GM18499 (cell line): ENCODE measurements around the gene SPNS3.

Experiments
- ATAC-seq: cut with Tn5 transposase; IDR thresholded peaks from one replicate; pipeline ENCODE4 v1.9.1; 2021; ENCODE audit warnings: moderate number of reproducible peaks; ENCODE audit not compliant: insufficient read depth, unreplicated experiment

Gene SPNS3

GRCh38 chr17:4433515-4434031 lies at the start of gene SPNS3:
Gene SPNS3, plus strand, starts transcription at chr17:4433940. Its CDS starts 28 bp downstream, at chr17:4433968.
- no peak for ATAC-seq

- no peak for ATAC-seq
Measured at GRCh38 chr17:4386406-4386805, 47.3 kb upstream of the SPNS3 start.

- ATAC-seq = no peak
Measured at GRCh38 chr17:4387137-4387536, 46.6 kb upstream of the SPNS3 start.

GRCh38 chr17:4389079-4389478 lies 44.7 kb upstream of the SPNS3 start:
- no peak for ATAC-seq

- no peak for ATAC-seq
Measured at GRCh38 chr17:4393806-4394205, 39.9 kb upstream of the SPNS3 start.

- ATAC-seq = no peak
Measured at GRCh38 chr17:4394208-4395110, 39.3 kb upstream of the SPNS3 start.

- no peak for ATAC-seq
Measured at GRCh38 chr17:4395111-4395478, 38.6 kb upstream of the SPNS3 start.

GRCh38 chr17:4397840-4398239 lies 35.9 kb upstream of the SPNS3 start:
- ATAC-seq = no peak

- ATAC-seq = no peak
Measured at GRCh38 chr17:4405038-4405669, 28.6 kb upstream of the SPNS3 start.

- ATAC-seq = no peak
Measured at GRCh38 chr17:4405699-4406098, 28.0 kb upstream of the SPNS3 start.

GRCh38 chr17:4406386-4406785 lies 27.4 kb upstream of the SPNS3 start:
- no peak for ATAC-seq

GRCh38 chr17:4407216-4407615 lies 26.5 kb upstream of the SPNS3 start:
- no peak for ATAC-seq

GRCh38 chr17:4407851-4408250 lies 25.9 kb upstream of the SPNS3 start:
- ATAC-seq = no peak

GRCh38 chr17:4409659-4410058 lies 24.1 kb upstream of the SPNS3 start:
- no peak for ATAC-seq

GRCh38 chr17:4411201-4411600 lies 22.5 kb upstream of the SPNS3 start:
- no peak for ATAC-seq

GRCh38 chr17:4412933-4413831 lies 20.6 kb upstream of the SPNS3 start:
- no peak for ATAC-seq

- no peak for ATAC-seq
Measured at GRCh38 chr17:4417129-4417667, 16.5 kb upstream of the SPNS3 start.

- no peak for ATAC-seq
Measured at GRCh38 chr17:4420692-4421131, 13.0 kb upstream of the SPNS3 start.

GRCh38 chr17:4422864-4423263 lies 10.9 kb upstream of the SPNS3 start:
- ATAC-seq = no peak

- ATAC-seq = no peak
Measured at GRCh38 chr17:4425398-4425797, 8.3 kb upstream of the SPNS3 start.
